Measurements from ENCODE around the gene ADD3. TPM values are rescaled to one million over a fixed set of nuclear protein-coding genes. Genes with fewer than 3 reads are reported as not detected.

The ADD3 gene
- total and polyA plus RNA-seq, 2 of the 13 experiments (the other 11 are each of a cell fraction or from before 2014, with no cell fraction given) = 44.7 to 57.5 TPM

DNA sequence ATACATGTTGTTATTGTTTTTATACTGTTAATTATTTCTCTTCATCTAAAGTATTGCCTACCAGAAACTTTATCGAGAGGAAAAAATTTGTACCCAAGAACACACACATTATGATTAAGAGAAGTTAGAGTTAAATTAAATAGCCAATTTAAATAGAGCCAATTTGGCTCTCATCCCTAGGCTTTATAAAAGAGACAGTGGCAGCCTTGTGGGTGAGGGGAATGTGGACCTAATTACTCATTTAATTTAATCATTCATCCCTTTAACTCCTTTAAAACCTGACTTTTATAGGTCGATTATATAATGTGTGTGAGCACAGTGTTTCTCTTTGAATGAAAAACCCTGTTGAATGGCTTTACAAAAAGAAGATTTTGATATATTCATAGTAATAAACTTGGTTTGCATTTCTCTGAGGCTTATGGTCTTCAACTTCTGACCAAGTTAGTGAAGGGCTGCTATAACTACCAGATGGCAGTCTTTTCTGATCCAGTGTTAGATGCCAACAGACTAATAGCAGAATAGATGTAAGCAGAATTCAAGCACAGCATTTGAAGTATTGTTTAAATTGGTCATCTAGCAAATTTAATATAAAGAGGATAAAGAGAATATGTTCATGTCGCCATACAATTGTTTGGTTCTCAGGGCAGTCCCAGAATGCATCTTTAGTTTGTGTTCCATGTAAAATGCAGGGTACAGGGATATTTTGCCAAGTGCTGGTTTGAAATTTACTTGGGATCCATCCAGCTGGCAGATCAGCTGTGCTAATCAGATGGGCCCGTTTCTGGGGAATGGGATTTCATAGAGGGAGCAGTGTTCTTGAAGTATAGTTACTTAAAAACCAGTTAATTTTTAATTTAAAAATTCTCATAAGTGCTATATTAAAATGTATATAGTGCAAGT is 25.3 kb downstream of the ADD3 start:
- DNase-seq (ENCODE audit: low spot score) = no peak
- no peaks in the 10 kb centered on the region for H3K9me3 ChIP-seq (ENCODE audit: low read length)
- no peaks in the 10 kb centered on the region for H3K27me3 ChIP-seq (ENCODE audit: control insufficient read depth in 1 of 2, insufficient read depth in 2 of 2, low read length in 2 of 2)
- H3K4me3 ChIP-seq (replicated peaks in 1 of 3; ENCODE audit: insufficient read depth in 1 of 3, low read depth in 2 of 3, low read length in 3 of 3) = no peak overlapping the region
- BruUV-seq (replicated peaks) = no TSS peak
- TF ChIP-seq THAP11 (CRISPR knock-in tag; IDR thresholded peaks at IDR 0.05) = no peak
- no peak for TF ChIP-seq ZSCAN20 (CRISPR knock-in tag; IDR thresholded peaks at IDR 0.05; ENCODE audit: borderline replicate concordance)
- TF ChIP-seq, protein P1, sequence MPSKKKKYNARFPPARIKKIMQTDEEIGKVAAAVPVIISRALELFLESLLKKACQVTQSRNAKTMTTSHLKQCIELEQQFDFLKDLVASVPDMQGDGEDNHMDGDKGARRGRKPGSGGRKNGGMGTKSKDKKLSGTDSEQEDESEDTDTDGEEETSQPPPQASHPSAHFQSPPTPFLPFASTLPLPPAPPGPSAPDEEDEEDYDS (CRISPR knock-in tag; IDR thresholded peaks at IDR 0.05) = no peak
- no peak for TF ChIP-seq ZNF720 (CRISPR knock-in tag; IDR thresholded peaks at IDR 0.05)
- no peak for TF ChIP-seq ZNF232 (CRISPR knock-in tag; IDR thresholded peaks at IDR 0.05; ENCODE audit: borderline replicate concordance)
- no peak for TF ChIP-seq POGZ (CRISPR knock-in tag; IDR thresholded peaks at IDR 0.05)
- no peak for TF ChIP-seq JUN (CRISPR knock-in tag; IDR thresholded peaks at IDR 0.05)
- TF ChIP-seq ZNF337 (CRISPR knock-in tag; IDR thresholded peaks at IDR 0.05; ENCODE audit: borderline replicate concordance, low read depth) = no peak
- TF ChIP-seq RFXAP (CRISPR knock-in tag; IDR thresholded peaks at IDR 0.05; ENCODE audit: borderline replicate concordance) = no peak
- no peak for TF ChIP-seq ZNF615 (CRISPR knock-in tag; IDR thresholded peaks at IDR 0.05; ENCODE audit: borderline replicate concordance)
- TF ChIP-seq, protein P2, sequence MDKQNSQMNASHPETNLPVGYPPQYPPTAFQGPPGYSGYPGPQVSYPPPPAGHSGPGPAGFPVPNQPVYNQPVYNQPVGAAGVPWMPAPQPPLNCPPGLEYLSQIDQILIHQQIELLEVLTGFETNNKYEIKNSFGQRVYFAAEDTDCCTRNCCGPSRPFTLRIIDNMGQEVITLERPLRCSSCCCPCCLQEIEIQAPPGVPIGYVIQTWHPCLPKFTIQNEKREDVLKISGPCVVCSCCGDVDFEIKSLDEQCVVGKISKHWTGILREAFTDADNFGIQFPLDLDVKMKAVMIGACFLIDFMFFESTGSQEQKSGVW (CRISPR knock-in tag; IDR thresholded peaks at IDR 0.05; ENCODE audit: borderline replicate concordance) = no peak
- TF ChIP-seq KLF15 (CRISPR knock-in tag; IDR thresholded peaks at IDR 0.05; ENCODE audit: borderline replicate concordance) = no peak
- intact Hi-C loops (cut with micrococcal nuclease; ENCODE audit: unreplicated experiment) (no loop called here), in situ Hi-C loops (cut with HindIII; ENCODE audit: extremely low pct_ligation_motif_present, low pct_unique_long_range_greater_than_20kb) (no loop called here)
- no peak overlapping the region for H3K9ac ChIP-seq (ENCODE audit: insufficient read depth, low read depth, low read length)
- no peak for FAIRE-seq
- CTCF ChIA-PET (ENCODE audit: low intra/inter-chr PET ratio, low total read pairs) = no interaction called here
- H3K4me2 ChIP-seq (ENCODE audit: low read depth, low read length) = no peak overlapping the region
- H3K27ac ChIP-seq (ENCODE audit: extremely low read length, insufficient read depth, low read length) = no peak overlapping the region
- H3K36me3 ChIP-seq (replicated peaks in 1 of 2; ENCODE audit: control insufficient read depth in 1 of 2, insufficient read depth in 2 of 2, low read length in 2 of 2) = no peaks in the 10 kb centered on the region
- POLR2A ChIA-PET = no interaction called here
- 90% methylated on average over 4 of the region's 4 CpGs for WGBS (ENCODE audit: low lambda C conversion rate)
- H4K20me1 ChIP-seq (ENCODE audit: insufficient read depth, low read length) = no peaks in the 10 kb centered on the region
- H3K79me2 ChIP-seq (ENCODE audit: insufficient read depth, low read length) = peaks cover 37% of the 10 kb centered on the region
- H2AFZ ChIP-seq (ENCODE audit: low read length) = no peak overlapping the region
- H3K4me1 ChIP-seq (ENCODE audit: insufficient read depth, low read length) = no peaks in the 10 kb centered on the region
- no peak for ATAC-seq

Data from HepG2 (cell line).